Measurements from ENCODE around the gene SSH3. TPM values are rescaled to one million over a fixed set of nuclear protein-coding genes. Genes with fewer than 3 reads are reported as not detected.

Gene SSH3
- total RNA-seq, 1 experiment from 2014 or later: 3.8 TPM

DNA sequence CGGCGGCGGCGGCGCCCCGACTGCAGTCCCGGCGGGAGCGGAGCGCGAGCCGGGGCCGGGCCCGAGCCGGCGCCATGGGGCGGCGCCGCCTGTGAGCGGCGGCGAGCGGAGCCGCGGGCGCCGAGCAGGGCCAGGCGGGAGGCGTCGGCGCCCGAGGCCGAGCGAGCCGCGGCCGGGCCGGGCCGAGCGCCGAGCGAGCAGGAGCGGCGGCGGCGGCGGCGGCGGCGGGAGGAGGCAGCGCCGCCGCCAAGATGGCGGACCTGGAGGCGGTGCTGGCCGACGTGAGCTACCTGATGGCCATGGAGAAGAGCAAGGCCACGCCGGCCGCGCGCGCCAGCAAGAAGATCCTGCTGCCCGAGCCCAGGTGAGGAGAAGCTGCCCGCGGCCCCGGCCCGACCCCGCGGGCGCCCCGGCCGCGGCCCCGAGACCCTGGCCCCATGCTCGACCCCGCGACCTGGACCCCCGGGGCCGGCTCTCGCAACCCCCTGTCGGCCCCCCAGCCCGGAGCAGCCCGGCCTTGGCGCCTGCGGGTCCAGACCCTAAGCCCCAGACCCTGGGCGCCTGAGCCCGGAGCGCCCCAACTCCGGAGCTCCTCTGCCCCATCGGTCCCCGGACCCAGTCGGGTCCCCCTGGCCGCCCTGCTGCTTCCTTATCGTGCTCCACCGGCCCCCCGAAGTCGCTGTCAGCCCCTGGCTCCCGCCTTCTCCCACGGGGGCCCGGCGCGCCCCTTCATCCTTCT is 36.7 kb upstream of the SSH3 start, which contains the start of gene GRK2:
TSS of gene GRK2 (plus strand) at position 25 of the 739 bp plus-strand sequence. CDS start at position 252, 227 bp downstream.
- DNase-seq (ENCODE audit: low read depth, low spot score): no peak
- in situ Hi-C loops (cut with HindIII; ENCODE audit: low pct_unique_long_range_greater_than_20kb, low sequenced_read_pairs): no loop called here

- DNase-seq (ENCODE audit: low read depth, low spot score): no peak
- in situ Hi-C loops (cut with HindIII; ENCODE audit: low pct_unique_long_range_greater_than_20kb, low sequenced_read_pairs): no loop called here
Measured at GRCh38 chr11:67267188-67268080, 35.9 kb upstream of the SSH3 start.

- in situ Hi-C loops (cut with HindIII; ENCODE audit: low pct_unique_long_range_greater_than_20kb, low sequenced_read_pairs): no loop called here
- no peak for DNase-seq (ENCODE audit: low read depth, low spot score)
Measured at GRCh38 chr11:67268081-67268961, 35.0 kb upstream of the SSH3 start.

GRCh38 chr11:67268962-67269268 is 34.4 kb upstream of the SSH3 start:
- in situ Hi-C loops (cut with HindIII; ENCODE audit: low pct_unique_long_range_greater_than_20kb, low sequenced_read_pairs): no loop called here
- DNase-seq (ENCODE audit: low read depth, low spot score): no peak

GRCh38 chr11:67269401-67270255 is 33.7 kb upstream of the SSH3 start:
- in situ Hi-C loops (cut with HindIII; ENCODE audit: low pct_unique_long_range_greater_than_20kb, low sequenced_read_pairs): no loop called here
- no peak for DNase-seq (ENCODE audit: low read depth, low spot score)

DNA sequence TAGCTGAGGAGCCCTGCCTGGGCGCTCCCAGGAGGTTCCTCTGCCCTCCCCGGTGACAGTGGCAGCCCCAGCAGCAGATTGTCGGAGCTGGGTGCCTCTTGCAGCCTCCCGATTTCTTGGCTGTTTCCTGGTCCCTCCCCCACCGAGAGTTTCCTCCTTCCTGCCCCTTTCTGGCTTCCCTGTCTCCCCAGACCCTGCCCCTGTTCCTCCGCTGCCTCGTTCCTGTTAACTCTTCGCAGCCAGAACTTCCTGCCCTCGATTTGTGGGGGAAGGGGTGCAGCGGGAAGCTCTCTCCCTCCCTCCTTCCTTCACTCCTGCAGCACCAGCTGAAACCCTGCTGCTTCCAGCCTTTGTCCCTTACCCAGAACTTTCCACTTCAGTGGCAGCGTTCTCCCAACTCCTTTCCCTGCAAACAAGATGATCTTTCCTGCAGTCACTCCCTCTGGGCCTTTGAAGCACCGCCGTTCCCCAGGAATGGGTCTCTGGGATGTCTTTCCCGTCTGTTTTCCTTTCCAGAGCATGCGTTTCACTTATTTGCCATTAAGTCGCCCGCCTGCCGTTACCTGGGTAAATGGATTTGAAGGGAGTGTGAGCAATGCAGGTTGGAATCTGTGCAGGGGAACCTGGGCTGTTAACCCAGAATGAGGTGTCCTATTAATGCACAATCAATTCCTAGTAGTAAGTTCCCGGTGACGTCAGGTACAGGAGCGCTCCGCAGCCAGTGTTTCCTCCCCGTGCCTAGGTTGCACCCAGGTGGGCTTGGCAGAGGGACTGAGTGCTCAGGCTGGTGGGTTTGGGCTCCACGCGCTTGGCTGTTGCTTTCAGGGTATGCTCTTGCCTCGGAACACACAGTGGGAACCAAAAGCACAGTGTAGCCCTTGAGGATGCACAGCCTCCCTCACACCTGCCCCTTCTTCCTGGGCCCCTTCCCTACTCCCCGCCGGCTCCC is 32.8 kb upstream of the SSH3 start:
- DNase-seq (ENCODE audit: low read depth, low spot score): no peak
- in situ Hi-C loops (cut with HindIII; ENCODE audit: low pct_unique_long_range_greater_than_20kb, low sequenced_read_pairs): no loop called here

DNA sequence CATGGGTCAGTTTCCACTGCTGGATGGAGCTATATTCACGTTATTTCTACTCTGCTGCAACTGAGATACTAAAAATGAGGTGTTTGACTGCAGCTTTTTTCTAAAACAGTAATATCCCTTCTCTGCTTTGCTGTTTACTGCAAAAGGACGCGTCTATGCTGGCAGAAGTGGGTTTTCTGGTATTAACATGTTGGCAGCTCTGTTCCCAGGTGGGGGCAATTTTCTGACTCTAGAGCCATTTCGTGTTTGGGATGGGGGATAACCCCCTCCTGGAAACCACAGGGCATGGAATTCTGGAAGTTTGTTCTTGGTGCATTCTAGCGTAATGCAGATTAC is 32.2 kb upstream of the SSH3 start:
- in situ Hi-C loops (cut with HindIII; ENCODE audit: low pct_unique_long_range_greater_than_20kb, low sequenced_read_pairs): no loop called here
- DNase-seq (ENCODE audit: low read depth, low spot score): no peak

DNA sequence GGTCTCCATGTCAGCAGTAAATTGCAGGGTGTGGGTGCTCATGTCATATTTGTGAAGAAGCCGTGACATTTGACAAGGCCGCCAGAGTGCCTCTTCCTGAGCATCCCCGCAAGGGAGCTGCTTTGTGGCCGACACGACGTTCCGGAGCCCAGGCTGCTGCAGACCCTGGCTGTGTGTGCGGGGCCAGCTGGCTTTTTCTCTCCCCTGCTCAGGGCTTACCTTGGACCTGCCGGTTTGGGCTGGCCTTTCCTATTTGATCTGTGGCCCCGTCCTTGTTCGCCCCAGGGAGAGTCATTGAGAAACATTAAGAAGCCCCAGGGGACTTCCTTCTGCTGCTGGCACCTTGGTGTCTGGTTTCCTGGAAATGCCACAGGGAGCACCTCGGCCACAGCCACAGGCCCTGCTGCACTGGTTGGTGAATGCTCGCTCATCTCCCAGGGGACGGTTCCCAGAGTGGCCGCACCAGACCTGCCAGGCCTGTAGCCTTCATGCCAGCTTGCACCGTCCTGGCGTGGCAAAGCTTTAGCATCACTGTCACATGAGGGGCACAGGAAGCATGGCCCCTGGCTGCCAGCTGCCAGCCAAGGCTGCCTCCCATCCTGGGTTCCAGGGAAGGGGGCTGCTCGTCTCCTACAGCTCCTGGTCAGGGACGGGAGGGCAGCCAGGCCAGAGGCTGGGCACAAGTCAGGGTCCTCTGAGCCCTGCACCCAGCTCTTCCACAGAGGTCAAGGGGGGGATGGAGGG is 31.6 kb upstream of the SSH3 start:
- no peak for DNase-seq (ENCODE audit: low read depth, low spot score)

GRCh38 chr11:67272327-67273259 is 30.7 kb upstream of the SSH3 start:
- no peak for DNase-seq (ENCODE audit: low read depth, low spot score)
- in situ Hi-C loops (cut with HindIII; ENCODE audit: low pct_unique_long_range_greater_than_20kb, low sequenced_read_pairs): no loop called here

More for the DNA sequence above, 31.6 kb upstream of the SSH3 start:
- in situ Hi-C loops (cut with HindIII; ENCODE audit: low pct_unique_long_range_greater_than_20kb, low sequenced_read_pairs): no loop called here

DNA sequence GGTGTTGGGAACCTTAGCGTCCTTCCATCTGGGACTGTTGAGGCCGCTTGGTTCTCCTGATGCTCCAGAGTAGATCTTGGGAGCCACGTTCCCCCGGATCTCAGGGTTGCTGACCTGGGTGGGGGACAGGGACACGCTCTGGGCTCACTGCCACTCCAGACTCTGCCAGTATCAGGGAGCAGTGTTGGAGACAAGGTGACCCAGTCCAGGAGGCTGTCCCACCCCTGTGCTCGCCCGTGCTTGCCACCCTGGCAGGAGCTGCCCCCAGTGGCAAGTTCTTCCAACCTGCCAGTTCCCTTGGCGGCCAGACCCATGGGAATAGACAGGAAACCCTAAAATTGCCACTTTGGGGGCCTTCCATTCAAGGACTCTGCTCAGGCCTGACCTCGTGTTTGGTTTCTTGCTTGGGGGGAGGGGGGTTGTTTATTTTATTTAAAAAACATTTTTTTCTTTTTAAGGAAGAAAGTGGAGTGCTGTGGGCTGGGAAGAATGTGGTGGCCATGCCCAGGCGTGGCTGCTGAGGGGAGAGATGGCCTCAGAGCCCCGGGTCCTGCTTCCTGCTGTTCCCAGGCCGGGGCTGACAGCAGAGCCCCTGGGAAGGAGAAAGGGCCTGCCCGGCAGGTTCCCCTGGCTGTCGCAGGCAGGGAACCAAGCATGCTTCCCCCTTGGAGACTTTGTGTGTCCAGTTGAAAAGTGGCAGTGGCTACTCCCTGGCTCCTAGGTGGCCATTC is 29.9 kb upstream of the SSH3 start:
- no peak for DNase-seq (ENCODE audit: low read depth, low spot score)
- in situ Hi-C loops (cut with HindIII; ENCODE audit: low pct_unique_long_range_greater_than_20kb, low sequenced_read_pairs): no loop called here

DNA sequence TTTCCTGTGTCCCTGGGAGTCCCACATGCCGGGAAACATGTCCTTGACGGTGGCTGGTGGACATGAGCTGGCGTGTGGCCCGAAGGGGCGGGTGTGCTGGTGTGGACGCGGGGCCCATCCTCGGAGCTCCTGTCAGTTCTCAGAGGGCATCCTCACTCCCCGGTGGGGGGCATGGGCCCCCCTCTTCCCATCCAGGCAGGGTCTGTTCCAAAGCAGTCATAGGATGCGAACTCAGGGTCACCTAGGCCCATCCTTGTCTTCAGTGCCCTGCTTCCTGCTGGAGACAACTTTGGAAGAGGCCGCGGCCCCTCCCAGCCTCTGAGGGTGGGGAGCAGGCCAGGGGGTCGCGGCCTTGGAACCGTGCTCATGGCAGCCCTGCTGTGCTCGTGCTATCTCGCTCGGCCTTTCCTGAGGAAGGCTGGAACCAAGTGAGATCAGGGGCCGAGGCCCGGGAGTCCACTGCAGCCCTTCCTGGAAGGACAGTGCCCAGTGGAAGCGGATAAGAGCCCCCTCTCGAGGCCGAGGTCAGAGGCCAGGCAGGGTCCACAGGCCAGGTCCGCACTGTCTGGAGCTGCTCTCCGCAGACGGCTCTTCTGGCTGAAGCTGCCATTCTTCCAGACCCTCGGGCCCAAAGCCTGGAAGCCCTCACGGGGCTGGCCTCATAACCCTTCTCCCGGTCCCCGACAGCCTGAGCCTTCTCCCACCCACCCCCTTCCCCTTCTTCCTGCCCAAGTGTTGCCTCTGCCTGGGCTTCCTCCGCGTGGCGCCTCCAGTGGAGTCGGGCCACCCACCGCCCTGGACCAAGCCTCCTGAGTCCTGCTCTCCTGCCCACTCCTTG is 28.3 kb upstream of the SSH3 start:
- DNase-seq (ENCODE audit: low read depth, low spot score): no peak
- in situ Hi-C loops (cut with HindIII; ENCODE audit: low pct_unique_long_range_greater_than_20kb, low sequenced_read_pairs): no loop called here

DNA sequence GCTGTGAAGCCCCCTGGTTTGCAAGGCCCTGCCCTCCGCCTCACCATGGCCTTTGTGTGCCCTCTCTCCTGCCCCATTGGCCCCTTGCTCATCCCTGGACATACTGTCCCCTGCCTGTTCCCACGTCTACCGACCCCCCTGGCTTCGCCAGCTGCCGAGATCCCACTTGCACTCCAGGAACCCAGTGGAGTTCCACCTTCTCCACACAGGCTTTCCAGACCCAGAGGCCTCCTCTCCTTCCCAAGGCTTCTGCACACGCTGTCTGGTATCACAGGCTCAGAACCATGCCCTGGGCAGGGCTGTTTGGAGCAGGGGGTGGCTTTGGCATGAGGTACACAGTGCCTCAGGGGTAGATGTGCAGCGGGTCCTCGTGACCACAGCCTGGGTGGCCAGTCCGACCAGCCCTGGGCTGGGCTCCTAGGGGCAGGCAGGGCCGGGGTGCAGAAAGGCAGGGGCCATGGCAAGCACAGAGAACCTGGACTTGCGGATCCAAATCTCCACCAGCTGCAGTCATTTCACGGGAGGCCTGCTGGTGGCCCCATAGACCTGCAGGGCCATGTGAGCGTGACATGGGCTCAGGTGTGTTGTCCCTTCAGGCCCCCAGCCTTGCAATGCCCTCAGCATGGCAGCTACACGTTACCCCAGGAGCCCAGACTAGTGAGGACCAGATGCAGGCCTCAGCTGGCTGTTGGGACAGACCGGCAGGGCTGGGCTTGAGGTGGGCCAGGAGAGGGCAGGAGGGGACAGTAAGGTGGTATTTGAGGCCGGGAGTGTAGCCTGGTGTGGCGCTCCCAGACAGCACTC is 27.5 kb upstream of the SSH3 start:
- DNase-seq (ENCODE audit: low read depth, low spot score): no peak
- in situ Hi-C loops (cut with HindIII; ENCODE audit: low pct_unique_long_range_greater_than_20kb, low sequenced_read_pairs): no loop called here

DNA sequence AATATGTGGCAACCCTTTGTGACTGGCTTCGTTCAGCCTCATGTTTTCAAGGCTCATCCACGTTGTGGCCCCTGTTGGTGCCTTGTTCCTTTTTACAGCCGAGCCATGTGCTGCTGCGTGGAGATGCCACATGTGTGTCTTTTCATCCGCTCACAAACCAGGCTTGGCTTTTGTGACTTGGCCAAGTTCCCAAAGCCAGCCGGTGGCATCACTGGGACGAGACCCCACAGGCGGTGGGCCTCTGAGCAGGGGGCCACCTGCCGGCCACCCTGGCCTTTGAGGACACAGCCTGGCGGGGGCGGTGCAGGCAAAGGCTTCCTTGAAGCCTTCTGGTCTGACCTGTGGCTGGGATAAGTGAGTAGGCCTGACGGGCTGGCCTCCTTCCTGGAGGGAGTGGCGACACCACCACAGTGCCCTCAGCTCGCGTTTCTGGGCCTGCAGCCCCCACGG is 26.5 kb upstream of the SSH3 start:
- in situ Hi-C loops (cut with HindIII; ENCODE audit: low pct_unique_long_range_greater_than_20kb, low sequenced_read_pairs): no loop called here
- DNase-seq (ENCODE audit: low read depth, low spot score): peak; percentile 11
